ENCODE results near the gene MTAP.
A peak's percentile ranks its signal among the peaks of the same experiment; 100 is the strongest.

MTAP gene

GRCh38 chr9:21802418-21803000, at the start of gene MTAP:
MTAP (plus strand) TSS chr9:21802636; CDS start chr9:21802749, 113 bp downstream.
- peak; percentile 97 for DNase-seq (ENCODE audit: low spot score)

GRCh38 chr9:21753523-21753922, 48.9 kb upstream of the MTAP start:
- no peak for DNase-seq (ENCODE audit: low spot score)

- no peak for DNase-seq (ENCODE audit: low spot score)
These were observed 47.7 kb upstream of the MTAP start for GRCh38 chr9:21754741-21755140.

- DNase-seq (ENCODE audit: low spot score), result no peak
These were observed 43.9 kb upstream of the MTAP start for GRCh38 chr9:21758540-21758939.

- no peak for DNase-seq (ENCODE audit: low spot score)
These were observed 41.0 kb upstream of the MTAP start for GRCh38 chr9:21761309-21761901.

GRCh38 chr9:21762064-21762463, 40.4 kb upstream of the MTAP start:
- DNase-seq (ENCODE audit: low spot score), result no peak

GRCh38 chr9:21764846-21765245, 37.6 kb upstream of the MTAP start:
- no peak for DNase-seq (ENCODE audit: low spot score)

GRCh38 chr9:21766096-21766495, 36.3 kb upstream of the MTAP start:
- no peak for DNase-seq (ENCODE audit: low spot score)

- no peak for DNase-seq (ENCODE audit: low spot score)
These were observed 31.4 kb upstream of the MTAP start for GRCh38 chr9:21770871-21771560.

GRCh38 chr9:21777701-21778100, 24.7 kb upstream of the MTAP start:
- no peak for DNase-seq (ENCODE audit: low spot score)

- no peak for DNase-seq (ENCODE audit: low spot score)
These were observed 24.1 kb upstream of the MTAP start for GRCh38 chr9:21778304-21778703.

- no peak for DNase-seq (ENCODE audit: low spot score)
These were observed 23.0 kb upstream of the MTAP start for GRCh38 chr9:21779397-21779796.

- no peak for DNase-seq (ENCODE audit: low spot score)
These were observed 20.8 kb upstream of the MTAP start for GRCh38 chr9:21781656-21782055.

- no peak for DNase-seq (ENCODE audit: low spot score)
These were observed 20.2 kb upstream of the MTAP start for GRCh38 chr9:21782205-21782604.

- no peak for DNase-seq (ENCODE audit: low spot score)
These were observed 13.7 kb upstream of the MTAP start for GRCh38 chr9:21788752-21789151.

- DNase-seq (ENCODE audit: low spot score), result peak; percentile 93
These were observed 12.8 kb upstream of the MTAP start for GRCh38 chr9:21789541-21790037.

GRCh38 chr9:21795483-21795882, 7.0 kb upstream of the MTAP start:
- no peak for DNase-seq (ENCODE audit: low spot score)

- DNase-seq (ENCODE audit: low spot score), result no peak
These were observed 5.7 kb upstream of the MTAP start for GRCh38 chr9:21796768-21797167.

- DNase-seq (ENCODE audit: low spot score), result no peak
These were observed 1.3 kb upstream of the MTAP start for GRCh38 chr9:21800931-21801682.

GRCh38 chr9:21801683-21802417, 586 bp upstream of the MTAP start:
- peak; percentile 62 for DNase-seq (ENCODE audit: low spot score)

GRCh38 chr9:21803649-21804048, 1.2 kb downstream of the MTAP start:
- no peak for DNase-seq (ENCODE audit: low spot score)

- no peak for DNase-seq (ENCODE audit: low spot score)
These were observed 1.9 kb downstream of the MTAP start for GRCh38 chr9:21804331-21804730.
